ENCODE measurements around the gene CCL2.

CCL2 gene

DNA sequence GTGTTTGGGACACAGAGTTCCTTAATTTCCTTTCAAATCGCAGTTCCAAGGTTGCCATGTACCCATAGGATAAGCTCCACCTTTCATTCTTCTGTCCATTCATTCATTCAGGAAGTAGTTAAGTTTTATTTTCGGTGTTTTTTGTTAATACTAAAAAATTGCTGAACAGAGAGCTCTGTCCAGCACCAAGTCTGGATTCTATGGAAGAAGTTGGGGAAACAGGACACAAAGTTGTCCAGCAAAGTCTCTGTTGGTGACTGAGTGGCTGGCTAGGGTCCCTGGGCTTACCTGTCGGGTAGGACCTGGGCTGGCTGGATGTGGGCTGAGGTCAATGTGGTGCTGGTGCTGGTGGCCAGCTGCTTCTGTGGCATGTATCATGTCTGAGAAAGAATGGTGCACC lies 17.6 kb upstream of the CCL2 start:
- no peak for DNase-seq (ENCODE audit: low read depth in 1 of 2, low spot score in 1 of 2)

DNA sequence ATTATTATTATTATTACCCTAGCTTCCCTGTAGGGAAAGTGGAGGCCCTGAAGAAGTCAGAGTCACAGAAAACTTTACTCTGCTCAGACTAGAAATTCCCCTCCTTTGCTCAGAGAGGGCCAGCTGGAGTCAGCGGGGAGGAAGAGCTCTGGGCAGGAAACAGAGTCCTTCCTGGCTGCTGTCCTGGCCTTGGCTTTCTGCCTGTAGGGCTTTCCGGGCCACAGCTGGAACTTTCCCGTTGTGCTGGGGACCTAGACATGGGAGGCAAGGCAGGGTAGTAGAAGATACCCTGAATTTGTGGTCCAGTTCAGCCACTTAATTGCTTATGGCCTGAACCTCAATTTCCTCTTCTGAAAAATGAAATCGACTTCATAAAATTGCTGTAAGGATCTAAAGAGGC lies 14.0 kb upstream of the CCL2 start:
- DNase-seq (ENCODE audit: low read depth in 1 of 2, low spot score in 1 of 2): no peak

DNA sequence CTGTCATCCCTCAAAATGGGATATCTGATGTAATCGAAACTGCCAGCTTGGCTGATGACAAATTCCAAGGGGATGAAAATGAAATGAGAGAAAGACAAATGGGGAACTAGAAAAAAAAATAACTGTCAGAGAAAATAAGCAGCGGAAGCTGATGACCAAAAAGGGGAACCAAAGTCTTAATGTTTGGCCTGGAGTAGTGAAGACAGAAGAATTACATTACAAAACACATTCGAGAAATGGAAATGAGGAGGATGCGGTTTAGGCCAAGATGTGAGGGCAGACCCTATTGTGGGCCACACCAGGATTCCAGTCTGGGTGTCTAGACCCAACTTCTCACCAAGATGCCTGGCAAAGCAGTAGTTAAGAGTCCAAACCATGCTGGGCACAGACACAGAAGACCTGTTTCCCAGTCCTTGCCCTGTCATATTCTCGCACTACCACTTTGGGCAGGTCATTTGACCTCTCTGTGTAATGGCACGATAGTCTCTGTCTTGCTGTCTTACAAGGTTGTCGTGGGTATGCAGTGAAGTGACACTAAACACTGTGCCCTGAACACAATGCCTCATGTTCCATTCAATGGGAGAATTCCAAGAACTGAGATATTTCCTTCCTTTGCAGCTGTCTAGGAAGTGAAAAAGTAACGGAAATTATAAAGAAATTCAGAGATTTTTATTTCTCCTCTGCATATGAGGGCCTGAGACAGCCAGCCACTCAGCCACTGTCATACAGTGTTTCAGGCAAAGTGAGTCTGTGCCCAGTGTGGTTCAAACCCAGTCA lies 12.3 kb upstream of the CCL2 start:
- no peak for DNase-seq (ENCODE audit: low read depth in 1 of 2, low spot score in 1 of 2)

DNA sequence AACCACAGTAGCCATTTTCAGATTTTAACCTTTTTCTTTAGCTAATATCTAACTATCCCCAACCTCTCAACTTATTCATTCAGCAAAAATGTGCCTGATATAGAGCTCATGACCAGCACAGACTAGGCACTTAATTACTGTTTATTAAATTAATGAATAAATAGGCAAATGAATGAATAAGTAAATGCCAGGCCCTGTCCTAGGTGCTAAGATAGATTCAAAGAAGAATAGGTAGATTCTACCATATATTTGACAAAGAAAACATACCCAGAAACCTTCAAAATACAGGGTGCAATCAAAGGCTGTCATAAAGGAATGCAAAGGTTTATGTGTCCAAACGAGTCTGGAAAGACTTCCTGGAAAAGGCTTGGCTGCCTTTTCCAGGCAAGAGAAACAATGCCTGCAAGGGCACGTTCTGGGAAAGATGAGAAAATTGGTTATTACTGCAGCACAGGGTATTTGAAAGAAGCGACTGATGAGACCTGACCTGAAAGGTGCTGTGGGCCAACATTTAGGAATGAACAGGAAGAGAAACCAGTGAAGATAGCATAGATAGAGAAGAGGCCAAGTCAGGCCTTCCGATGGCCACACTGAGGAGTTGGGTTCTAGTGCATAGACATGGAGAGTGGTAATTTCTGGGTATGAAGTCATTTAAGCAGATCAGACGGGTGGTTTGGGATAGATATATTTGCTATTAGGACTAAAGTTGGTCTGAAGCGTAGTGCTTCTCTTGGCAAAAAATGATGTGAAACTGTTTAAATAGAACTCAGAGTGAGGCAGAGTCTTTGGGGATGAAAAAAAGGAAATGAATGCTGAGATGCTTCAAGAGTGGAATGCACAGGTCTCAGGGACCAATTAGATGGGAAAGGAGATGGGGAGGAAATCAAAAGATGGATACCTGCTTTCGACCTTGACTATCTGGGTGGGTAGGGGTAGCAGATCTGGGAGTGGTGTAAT lies 11.4 kb upstream of the CCL2 start:
- DNase-seq (ENCODE audit: low read depth in 1 of 2, low spot score in 1 of 2): no peak

DNA sequence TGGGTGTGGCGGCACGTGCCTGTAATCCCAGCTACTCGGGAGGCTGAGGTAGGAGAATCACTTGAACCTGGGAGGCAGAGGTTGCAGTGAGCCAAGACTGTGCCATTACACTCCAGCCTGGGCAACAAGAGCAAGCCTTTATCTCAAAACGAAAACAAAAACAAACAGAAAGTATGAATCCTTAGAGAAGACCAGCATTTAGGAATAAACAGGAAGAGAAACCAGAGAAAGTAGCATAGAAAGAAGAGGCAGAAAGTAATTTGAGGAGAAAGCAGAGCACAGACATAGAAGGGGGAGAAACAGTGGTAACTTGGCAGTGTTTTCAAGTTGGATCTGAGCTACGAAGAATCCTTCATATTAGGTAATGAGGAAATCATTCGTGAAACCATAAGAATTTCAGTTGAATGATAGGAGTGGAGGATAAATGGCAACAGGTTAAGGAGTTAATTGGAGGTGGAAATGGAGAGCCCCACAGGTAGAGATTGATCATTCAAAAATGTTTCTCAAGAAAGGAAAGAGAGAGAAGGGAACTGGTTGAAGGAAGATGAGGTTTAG lies 9.7 kb upstream of the CCL2 start:
- no peak for DNase-seq (ENCODE audit: low read depth in 1 of 2, low spot score in 1 of 2)

DNA sequence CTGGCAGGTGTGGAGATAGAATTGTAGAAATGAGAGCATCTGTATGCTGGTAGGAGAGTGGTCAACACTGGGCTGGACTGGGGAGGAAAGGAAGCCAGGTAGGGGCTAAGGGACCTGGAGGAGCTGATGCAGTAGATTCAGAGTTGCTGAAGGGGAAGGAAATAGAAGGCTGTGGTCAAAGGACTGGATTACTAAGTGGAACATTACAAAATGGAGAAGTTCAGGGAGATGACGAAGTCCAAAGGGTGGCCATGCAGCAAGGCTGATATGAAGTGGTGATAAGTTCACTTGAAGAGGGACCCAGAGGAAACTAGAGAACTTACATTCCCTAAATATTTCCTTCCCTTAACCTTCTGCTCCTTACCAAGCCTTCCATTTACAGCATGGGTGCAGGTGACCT lies 8.6 kb upstream of the CCL2 start:
- no peak for DNase-seq (ENCODE audit: low read depth in 1 of 2, low spot score in 1 of 2)

DNA sequence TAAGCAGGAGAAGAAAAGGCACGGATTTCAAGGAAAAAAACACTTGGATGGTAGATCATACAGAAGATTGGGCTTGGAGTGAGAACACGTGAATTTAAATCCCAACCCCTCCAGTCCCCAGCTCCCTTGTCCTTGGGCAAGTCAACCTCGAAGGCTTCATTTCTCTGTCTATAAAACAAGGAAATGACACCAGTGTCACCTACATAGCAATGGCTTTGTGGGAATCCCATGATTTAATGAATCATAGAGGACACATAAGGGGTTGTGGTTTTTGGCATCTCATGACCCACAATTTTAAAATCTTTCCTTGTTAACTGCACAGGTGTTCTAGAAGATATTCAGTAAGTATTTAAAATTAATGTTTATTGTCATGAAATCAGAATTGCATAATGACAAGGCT lies 8.2 kb upstream of the CCL2 start:
- no peak for DNase-seq (ENCODE audit: low read depth in 1 of 2, low spot score in 1 of 2)

DNA sequence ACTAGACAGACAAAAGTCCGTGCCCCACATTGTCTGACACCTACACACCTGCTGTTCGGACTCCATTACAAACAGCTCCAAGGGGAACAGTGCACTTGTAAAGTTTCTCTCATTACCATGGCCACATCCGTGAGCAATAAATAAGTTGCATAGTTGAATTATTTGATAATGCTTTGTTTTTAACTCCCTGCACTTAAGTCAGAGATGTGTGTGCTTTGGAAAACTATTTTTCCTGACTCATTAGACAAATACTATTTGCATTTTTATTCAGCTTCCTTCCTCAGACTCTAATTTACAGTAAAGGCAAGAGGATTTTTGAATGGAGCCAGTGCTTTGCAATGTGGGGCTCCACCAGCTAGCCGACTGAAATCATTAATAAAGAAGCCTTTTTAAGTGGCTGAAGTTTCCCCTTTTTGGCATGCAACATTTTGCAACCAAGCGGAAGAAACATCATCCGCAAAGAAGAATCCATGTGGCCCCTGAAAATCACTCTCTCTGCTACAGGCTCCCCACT lies 6.5 kb upstream of the CCL2 start:
- no peak for DNase-seq (ENCODE audit: low read depth in 1 of 2, low spot score in 1 of 2)

DNA sequence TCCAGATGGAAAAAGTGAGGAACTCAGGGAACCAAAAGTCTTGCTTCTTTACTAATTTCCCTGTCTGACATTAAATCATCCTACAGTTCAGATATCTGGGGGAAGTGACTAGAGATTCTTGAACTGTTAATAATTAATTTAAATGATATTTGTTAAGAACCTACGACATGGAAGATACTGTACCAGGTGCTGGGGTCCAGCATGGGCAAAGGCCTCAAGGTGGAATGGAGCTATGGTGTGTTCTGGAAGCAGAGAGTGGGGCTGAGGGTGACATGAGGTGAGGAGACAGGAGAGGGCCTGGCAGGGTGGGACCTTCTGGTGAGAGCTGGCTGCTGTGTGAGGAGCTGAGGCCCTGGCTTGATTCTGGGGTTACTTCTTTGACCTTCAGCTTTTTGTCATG lies 6.0 kb upstream of the CCL2 start:
- no peak for DNase-seq (ENCODE audit: low read depth in 1 of 2, low spot score in 1 of 2)

DNA sequence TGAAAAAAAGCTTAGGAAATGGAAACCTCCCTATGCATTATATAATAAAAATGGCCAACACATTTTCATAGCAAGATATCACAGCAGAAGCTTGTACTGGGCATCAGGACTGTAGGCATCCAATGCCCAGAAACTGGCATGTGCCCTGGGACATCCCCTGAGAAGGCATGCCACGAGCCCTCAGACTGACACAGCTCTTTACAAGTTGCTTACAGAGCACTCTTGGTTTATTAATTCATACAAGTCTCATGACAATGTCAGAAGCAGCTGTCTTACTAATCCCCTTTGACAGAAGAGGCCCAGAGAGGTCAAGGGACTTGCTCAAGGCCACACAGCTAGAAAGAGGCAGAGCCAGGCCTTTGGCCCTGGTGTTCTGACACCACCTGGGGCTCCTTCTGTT lies 5.6 kb upstream of the CCL2 start:
- no peak for DNase-seq (ENCODE audit: low read depth in 1 of 2, low spot score in 1 of 2)

DNA sequence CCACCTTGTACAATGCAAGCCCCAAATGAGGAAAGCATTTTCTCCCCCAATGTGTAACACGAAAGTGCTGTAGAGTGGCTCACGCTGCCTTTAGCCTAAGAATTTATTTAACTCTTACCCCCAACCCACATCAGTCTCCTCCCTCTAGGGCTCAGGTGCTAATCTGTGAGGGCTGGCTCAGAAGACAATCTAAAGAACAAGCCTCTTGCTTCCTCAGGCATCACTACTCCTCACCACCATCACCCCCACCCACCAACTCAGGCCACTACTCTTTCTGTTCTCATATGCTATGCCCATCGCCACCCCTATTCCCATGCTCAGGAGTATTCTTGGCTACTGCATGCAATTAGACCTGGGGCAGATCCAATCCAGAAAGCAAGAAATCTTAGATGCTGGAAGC lies 3.9 kb upstream of the CCL2 start:
- DNase-seq (ENCODE audit: low read depth in 1 of 2, low spot score in 1 of 2): no peak

DNA sequence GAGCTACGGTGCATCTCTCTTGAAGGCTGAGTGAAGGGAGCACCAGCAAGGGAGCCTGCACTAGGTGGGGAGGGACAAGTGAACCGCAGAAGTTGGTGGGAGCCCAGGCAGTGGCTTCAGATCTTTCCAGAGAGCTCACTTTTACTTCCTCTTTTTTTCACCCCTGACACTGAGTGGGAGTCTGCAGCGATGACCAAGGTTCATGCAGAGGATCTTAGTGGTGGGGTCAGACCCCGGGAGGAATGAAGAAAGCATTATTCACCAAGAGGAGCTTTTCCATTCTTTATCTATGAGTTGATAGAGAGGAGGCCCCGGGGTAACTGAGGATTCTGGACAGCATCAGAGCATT lies 3.0 kb upstream of the CCL2 start:
- no peak for DNase-seq (ENCODE audit: low read depth in 1 of 2, low spot score in 1 of 2)

DNA sequence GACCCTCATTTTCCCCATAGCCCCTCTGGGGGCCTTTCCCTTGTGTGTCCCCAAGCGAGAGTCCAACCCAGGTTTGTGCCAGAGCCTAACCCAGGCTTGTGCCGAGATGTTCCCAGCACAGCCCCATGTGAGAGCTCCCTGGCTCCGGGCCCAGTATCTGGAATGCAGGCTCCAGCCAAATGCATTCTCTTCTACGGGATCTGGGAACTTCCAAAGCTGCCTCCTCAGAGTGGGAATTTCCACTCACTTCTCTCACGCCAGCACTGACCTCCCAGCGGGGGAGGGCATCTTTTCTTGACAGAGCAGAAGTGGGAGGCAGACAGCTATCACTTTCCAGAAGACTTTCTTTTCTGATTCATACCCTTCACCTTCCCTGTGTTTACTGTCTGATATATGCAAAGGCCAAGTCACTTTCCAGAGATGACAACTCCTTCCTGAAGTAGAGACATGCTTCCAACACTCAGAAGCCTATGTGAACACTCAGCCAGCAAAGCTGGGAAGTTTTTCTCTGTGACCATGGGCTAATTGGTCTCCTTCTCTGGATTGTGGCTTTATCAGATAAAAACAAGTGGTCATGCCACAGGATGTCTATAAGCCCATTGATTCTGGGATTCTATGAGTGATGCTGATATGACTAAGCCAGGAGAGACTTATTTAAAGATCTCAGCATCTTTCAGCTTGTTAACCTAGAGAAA lies 2.5 kb upstream of the CCL2 start:
- DNase-seq (ENCODE audit: low read depth in 1 of 2, low spot score in 1 of 2): no peak

DNA sequence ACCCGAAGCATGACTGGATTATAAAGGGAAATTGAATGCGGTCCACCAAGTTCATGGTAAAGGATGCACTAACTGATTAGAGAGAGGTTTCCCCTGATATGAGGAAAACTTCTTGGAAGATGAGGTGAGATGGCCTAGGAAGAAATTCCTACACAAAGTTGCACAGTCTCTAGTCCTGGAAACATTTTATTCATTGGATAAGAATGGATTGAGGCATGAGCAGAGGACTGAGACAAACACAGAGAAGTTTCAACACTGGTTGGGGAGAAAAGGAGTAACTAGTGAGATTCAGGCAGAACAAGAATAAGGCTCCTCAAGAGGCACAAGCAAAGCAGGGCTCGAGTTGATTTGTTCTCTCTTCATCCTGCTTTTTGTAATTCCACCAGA lies 2.0 kb upstream of the CCL2 start:
- DNase-seq (ENCODE audit: low read depth in 1 of 2, low spot score in 1 of 2): no peak

DNA sequence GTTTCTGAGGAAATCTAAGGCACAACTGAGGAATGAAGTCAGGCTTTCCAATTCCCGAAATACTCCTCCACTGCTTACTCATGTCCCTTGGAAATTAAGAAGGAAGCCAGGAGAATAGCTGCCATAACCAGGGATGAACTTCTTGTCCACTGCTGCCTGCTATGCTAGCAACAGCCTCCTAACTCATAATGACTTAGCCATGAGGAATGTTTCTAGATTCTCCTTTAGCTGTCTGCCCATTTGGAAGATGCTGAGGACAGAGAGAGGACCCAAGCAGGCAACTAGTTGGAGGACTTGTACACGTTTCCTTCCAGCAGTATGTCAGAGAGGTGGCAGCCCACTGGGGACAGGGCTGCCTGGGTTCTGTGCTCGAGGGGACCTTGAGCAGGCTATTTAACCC lies 939 bp upstream of the CCL2 start:
- DNase-seq (ENCODE audit: low read depth in 1 of 2, low spot score in 1 of 2): no peak

DNA sequence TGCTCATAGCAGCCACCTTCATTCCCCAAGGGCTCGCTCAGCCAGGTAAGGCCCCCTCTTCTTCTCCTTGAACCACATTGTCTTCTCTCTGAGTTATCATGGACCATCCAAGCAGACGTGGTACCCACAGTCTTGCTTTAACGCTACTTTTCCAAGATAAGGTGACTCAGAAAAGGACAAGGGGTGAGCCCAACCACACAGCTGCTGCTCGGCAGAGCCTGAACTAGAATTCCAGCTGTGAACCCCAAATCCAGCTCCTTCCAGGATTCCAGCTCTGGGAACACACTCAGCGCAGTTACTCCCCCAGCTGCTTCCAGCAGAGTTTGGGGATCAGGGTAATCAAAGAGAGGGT lies 272 bp downstream of the CCL2 start:
- no peak for DNase-seq (ENCODE audit: low read depth in 1 of 2, low spot score in 1 of 2)

DNA sequence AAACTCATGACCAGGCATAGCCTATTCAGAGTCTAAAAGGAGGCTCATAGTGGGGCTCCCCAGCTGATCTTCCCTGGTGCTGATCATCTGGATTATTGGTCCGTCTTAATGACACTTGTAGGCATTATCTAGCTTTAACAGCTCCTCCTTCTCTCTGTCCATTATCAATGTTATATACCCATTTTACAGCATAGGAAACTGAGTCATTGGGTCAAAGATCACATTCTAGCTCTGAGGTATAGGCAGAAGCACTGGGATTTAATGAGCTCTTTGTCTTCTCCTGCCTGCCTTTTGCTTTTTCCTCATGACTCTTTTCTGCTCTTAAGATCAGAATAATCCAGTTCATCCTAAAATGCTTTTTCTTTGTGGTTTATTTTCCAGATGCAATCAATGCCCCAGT lies 756 bp downstream of the CCL2 start:
- no peak for DNase-seq (ENCODE audit: low read depth in 1 of 2, low spot score in 1 of 2)

DNA sequence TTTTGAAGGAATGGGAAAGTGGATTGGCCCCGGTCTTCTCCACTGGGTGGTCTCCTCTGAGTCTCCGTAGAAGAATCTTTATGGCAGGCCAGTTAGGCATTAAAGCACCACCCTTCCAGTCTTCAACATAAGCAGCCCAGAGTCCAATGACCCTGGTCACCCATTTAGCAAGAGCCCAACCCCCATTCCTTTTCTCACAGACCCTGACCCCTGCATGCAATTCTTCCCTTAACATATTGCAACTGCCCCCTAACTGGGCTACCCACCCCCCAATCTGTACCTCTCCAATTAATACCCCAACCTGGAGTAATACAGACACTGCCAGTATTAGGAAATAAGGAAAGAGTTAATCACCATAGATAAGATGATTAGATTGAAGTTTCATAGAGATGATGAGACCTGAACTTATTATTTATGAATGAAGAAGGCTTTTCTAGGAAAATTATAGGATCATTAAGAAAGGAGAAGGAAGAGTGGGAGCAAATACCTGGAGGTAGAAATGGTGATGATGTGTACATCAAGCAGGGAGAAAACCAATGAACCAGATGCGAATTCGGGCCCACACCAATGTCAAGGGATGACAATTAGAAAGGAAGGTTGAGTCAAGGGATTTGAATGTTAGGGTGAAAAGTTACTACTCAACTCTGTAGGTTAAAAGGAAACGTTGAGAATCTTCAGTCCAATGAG lies 2.4 kb downstream of the CCL2 start:
- DNase-seq (ENCODE audit: low read depth in 1 of 2, low spot score in 1 of 2): no peak

DNA sequence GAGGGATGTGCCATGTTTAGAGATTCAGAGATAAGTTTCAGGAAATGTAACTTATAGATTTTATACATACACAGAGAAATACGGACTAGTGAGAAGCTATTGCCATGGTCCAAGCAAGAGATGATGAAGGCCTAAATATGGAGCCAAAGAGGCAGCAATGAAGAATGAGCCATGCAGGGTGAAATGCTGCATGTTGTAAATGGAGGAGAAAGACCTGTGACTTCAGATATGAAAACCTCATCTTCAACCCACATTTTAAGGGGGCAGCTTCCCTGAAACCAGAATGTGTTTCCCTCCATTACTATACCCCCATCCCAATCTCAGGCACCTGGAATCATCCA lies 2.9 kb downstream of the CCL2 start:
- DNase-seq (ENCODE audit: low read depth in 1 of 2, low spot score in 1 of 2): no peak

DNA sequence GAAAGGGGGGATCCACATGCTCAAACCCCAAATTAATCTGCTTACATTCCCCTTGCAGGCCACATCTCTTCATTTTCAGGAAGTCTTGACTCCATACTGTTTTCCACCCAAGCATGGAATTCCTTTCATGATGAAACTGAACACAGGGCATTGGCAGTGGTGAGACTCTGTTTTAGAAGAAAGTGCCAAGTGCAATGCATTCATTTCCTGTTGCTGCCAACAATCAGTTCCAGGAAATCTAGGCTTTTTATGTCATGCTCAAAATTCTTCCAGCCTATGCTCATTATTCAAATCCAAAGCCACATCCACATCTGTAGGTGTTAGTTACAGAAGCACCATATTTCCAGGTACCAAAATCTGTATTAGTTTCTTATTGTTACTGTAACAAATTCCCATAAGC lies 4.1 kb downstream of the CCL2 start:
- no peak for DNase-seq (ENCODE audit: low read depth in 1 of 2, low spot score in 1 of 2)

DNA sequence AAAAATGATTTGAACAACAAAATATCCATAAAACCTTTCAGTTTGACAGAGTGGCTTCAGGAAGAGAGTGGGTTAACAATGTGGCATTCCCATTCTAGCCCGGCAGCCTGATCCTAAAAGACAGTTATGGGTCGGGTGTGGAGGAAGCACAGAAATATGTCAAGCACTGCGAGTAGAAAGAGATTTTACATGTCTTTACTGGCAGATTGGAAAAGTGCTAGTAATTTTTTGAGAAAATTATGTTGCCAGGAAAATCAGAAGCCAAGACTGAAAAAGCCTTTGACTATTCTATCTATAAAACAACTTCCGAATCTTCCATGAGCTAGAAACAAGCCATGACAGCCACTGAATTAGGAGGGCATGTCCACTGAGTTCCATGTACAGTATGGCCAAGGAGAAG lies 5.8 kb downstream of the CCL2 start:
- no peak for DNase-seq (ENCODE audit: low read depth in 1 of 2, low spot score in 1 of 2)

Data from stimulated activated CD4-positive, alpha-beta T cell treated with anti-CD3 and anti-CD28 coated beads, Interleukin-15, amount 100 ng/mL, for 1 hour (primary cell).